Gastroesophageal sphincter (tissue), 3 donors: ENCODE data around the gene PIGZ.

Source experiments
- EP300 ChIP-seq: sonication (generic); formaldehyde crosslinking; IDR thresholded peaks from one replicate; pipeline ENCODE4 v1.6.1; 2017; ENCODE audit warnings: antibody characterized with exemption, mild to moderate bottlenecking
- POLR2A ChIP-seq, 2 donors: fragments of 450-650 bp; IDR thresholded peaks; one replicate each; pipeline ENCODE4 v1.6.1; 2017; ENCODE audit warnings: antibody characterized with exemption in 2 of 2, mild to moderate bottlenecking in 2 of 2, moderate library complexity in 1 of 2
- TF ChIP-seq, protein P1 (sequence below), 4 experiments: fragments of 200-600 bp in 2 of 4; fragments of 450-650 bp in 2 of 4; sonication (generic) in 1 of 4; IDR thresholded peaks; one replicate each; pipeline ENCODE4 v1.5.1; 2017 to 2019; ENCODE audit warnings: antibody characterized with exemption in 4 of 4, mild to moderate bottlenecking in 2 of 4, moderate library complexity in 2 of 4

GRCh38 chr3:196991581-196992460 is 23.2 kb upstream of the PIGZ start:
- TF ChIP-seq, protein P1, sequence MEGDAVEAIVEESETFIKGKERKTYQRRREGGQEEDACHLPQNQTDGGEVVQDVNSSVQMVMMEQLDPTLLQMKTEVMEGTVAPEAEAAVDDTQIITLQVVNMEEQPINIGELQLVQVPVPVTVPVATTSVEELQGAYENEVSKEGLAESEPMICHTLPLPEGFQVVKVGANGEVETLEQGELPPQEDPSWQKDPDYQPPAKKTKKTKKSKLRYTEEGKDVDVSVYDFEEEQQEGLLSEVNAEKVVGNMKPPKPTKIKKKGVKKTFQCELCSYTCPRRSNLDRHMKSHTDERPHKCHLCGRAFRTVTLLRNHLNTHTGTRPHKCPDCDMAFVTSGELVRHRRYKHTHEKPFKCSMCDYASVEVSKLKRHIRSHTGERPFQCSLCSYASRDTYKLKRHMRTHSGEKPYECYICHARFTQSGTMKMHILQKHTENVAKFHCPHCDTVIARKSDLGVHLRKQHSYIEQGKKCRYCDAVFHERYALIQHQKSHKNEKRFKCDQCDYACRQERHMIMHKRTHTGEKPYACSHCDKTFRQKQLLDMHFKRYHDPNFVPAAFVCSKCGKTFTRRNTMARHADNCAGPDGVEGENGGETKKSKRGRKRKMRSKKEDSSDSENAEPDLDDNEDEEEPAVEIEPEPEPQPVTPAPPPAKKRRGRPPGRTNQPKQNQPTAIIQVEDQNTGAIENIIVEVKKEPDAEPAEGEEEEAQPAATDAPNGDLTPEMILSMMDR (IDR thresholded peaks at IDR 0.05), result no peak
- TF ChIP-seq EP300 (no peak), POLR2A (IDR thresholded peaks at IDR 0.05) (no peak)
